Measurements from ENCODE around the gene SDR42E2. TPM values are rescaled to one million over a fixed set of nuclear protein-coding genes. Genes with fewer than 3 reads are reported as not detected.

SDR42E2 gene
- polyA plus RNA-seq, 1 donor from 2014 or later = not detected

DNA sequence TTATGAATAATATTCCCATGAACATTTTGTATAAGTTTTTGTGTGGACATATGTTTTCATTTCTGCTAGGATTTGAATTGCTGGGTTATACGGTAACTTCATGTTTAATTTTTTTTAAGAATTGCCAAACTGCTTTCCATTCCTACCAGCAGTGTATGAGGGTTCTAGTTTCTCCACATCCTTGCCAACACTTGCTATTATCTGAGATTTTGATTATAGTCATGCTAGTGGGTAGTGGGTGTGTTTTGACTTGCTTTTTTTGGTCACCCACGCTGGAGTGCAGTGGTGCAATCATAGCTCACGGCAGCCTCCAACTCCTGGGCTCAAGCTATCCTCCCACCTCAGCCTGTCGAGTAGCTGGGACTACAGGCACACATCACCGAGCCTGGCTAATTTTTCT is 40.8 kb downstream of the SDR42E2 start:
- Histone ChIP-seq H3F3A (ENCODE audit: insufficient read depth, low read length, poor library complexity, severe bottlenecking) (no peaks in the 10 kb centered on the region), H3K79me2 (replicated peaks; ENCODE audit: insufficient read depth, low read length) (no peaks in the 10 kb centered on the region), H2AFZ (ENCODE audit: low read depth, low read length) (no peak overlapping the region), H3K4me2 (ENCODE audit: low read length) (no peak overlapping the region), H3K9ac (ENCODE audit: low read length) (no peak overlapping the region), H3K27me3 (ENCODE audit: insufficient read depth, low read depth, low read length) (no peaks in the 10 kb centered on the region), H4K20me1 (ENCODE audit: insufficient read depth) (no peaks in the 10 kb centered on the region), H3K27ac (ENCODE audit: low read length) (no peak overlapping the region), H3K9me3 (ENCODE audit: low read length) (no peaks in the 10 kb centered on the region), H3K4me3 (ENCODE audit: low read length) (no peak overlapping the region), H3K36me3 (ENCODE audit: insufficient read depth, low read length) (no peaks in the 10 kb centered on the region), H3K9me2 (ENCODE audit: insufficient read depth, low read length) (no peaks in the 10 kb centered on the region)
- TF ChIP-seq MXI1 (conservative IDR thresholded peaks at IDR 0.05; ENCODE audit: poor library complexity, severe bottlenecking) = no peak
- no peak for TF ChIP-seq SMC3 (conservative IDR thresholded peaks at IDR 0.05; ENCODE audit: poor library complexity)
- TF ChIP-seq POLR2AphosphoS5 (IDR thresholded peaks at IDR 0.05) = no peak
- no peak for TF ChIP-seq EP300 (conservative IDR thresholded peaks at IDR 0.05; ENCODE audit: poor library complexity, severe bottlenecking)
- TF ChIP-seq EZH2 (IDR thresholded peaks at IDR 0.05; ENCODE audit: borderline replicate concordance, insufficient read depth, low read length, poor library complexity, severe bottlenecking) = no peak
- TF ChIP-seq, protein P1, sequence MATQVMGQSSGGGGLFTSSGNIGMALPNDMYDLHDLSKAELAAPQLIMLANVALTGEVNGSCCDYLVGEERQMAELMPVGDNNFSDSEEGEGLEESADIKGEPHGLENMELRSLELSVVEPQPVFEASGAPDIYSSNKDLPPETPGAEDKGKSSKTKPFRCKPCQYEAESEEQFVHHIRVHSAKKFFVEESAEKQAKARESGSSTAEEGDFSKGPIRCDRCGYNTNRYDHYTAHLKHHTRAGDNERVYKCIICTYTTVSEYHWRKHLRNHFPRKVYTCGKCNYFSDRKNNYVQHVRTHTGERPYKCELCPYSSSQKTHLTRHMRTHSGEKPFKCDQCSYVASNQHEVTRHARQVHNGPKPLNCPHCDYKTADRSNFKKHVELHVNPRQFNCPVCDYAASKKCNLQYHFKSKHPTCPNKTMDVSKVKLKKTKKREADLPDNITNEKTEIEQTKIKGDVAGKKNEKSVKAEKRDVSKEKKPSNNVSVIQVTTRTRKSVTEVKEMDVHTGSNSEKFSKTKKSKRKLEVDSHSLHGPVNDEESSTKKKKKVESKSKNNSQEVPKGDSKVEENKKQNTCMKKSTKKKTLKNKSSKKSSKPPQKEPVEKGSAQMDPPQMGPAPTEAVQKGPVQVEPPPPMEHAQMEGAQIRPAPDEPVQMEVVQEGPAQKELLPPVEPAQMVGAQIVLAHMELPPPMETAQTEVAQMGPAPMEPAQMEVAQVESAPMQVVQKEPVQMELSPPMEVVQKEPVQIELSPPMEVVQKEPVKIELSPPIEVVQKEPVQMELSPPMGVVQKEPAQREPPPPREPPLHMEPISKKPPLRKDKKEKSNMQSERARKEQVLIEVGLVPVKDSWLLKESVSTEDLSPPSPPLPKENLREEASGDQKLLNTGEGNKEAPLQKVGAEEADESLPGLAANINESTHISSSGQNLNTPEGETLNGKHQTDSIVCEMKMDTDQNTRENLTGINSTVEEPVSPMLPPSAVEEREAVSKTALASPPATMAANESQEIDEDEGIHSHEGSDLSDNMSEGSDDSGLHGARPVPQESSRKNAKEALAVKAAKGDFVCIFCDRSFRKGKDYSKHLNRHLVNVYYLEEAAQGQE (IDR thresholded peaks at IDR 0.05; ENCODE audit: borderline replicate concordance) = no peak

DNA sequence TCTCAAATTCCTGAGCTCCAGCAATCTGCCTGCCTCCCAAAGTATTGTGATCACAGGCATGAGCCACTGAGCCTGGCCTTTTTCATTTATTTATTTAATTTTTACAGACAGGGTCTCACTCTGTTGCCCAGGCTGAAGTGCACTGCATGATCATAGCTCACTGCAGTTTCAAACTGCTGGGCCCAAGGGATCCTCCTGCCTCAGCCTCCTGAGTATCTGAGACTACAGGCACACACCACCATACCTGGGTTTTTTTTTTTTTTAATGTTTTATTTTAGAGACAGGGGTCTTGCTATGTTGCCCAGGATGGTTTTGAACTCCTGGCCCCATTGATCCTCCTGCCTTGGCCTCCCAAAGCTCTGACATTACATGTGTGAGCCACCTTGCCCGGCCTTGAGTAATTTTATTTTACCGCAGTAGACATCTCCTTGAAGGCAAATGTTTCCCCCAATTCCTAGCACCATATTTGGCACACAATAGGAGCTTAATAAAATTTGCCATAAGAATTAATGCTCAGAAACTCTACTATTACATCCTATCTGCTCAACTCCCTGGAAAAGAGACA is 41.9 kb downstream of the SDR42E2 start:
- no peak overlapping the region for H3K4me2 ChIP-seq (ENCODE audit: low read length)
- H3K9ac ChIP-seq (ENCODE audit: low read length) = no peak overlapping the region
- no peaks in the 10 kb centered on the region for H3K9me2 ChIP-seq (ENCODE audit: insufficient read depth, low read length)
- H3K4me3 ChIP-seq (ENCODE audit: low read length) = no peak overlapping the region
- no peaks in the 10 kb centered on the region for H3K79me2 ChIP-seq (replicated peaks; ENCODE audit: insufficient read depth, low read length)
- H3K9me3 ChIP-seq (ENCODE audit: low read length) = no peaks in the 10 kb centered on the region
- H4K20me1 ChIP-seq (ENCODE audit: insufficient read depth) = no peaks in the 10 kb centered on the region
- H3K27me3 ChIP-seq (ENCODE audit: insufficient read depth, low read depth, low read length) = no peaks in the 10 kb centered on the region
- H3K36me3 ChIP-seq (ENCODE audit: insufficient read depth, low read length) = no peaks in the 10 kb centered on the region
- no peak overlapping the region for H3K27ac ChIP-seq (ENCODE audit: low read length)
- H3F3A ChIP-seq (ENCODE audit: insufficient read depth, low read length, poor library complexity, severe bottlenecking) = no peaks in the 10 kb centered on the region
- H2AFZ ChIP-seq (ENCODE audit: low read depth, low read length) = no peak overlapping the region
- TF ChIP-seq TAF1 (IDR thresholded peaks at IDR 0.05; ENCODE audit: low read depth) = no peak
- TF ChIP-seq, protein P1 (IDR thresholded peaks at IDR 0.05; ENCODE audit: borderline replicate concordance) = no peak
- TF ChIP-seq RAD21 (conservative IDR thresholded peaks at IDR 0.05) = no peak
- TF ChIP-seq, protein P2, sequence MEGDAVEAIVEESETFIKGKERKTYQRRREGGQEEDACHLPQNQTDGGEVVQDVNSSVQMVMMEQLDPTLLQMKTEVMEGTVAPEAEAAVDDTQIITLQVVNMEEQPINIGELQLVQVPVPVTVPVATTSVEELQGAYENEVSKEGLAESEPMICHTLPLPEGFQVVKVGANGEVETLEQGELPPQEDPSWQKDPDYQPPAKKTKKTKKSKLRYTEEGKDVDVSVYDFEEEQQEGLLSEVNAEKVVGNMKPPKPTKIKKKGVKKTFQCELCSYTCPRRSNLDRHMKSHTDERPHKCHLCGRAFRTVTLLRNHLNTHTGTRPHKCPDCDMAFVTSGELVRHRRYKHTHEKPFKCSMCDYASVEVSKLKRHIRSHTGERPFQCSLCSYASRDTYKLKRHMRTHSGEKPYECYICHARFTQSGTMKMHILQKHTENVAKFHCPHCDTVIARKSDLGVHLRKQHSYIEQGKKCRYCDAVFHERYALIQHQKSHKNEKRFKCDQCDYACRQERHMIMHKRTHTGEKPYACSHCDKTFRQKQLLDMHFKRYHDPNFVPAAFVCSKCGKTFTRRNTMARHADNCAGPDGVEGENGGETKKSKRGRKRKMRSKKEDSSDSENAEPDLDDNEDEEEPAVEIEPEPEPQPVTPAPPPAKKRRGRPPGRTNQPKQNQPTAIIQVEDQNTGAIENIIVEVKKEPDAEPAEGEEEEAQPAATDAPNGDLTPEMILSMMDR (IDR thresholded peaks at IDR 0.05; ENCODE audit: poor library complexity, severe bottlenecking) = no peak
- TF ChIP-seq EZH2 (IDR thresholded peaks at IDR 0.05; ENCODE audit: borderline replicate concordance, insufficient read depth, low read length, poor library complexity, severe bottlenecking) = no peak

Measured in neural cell (in vitro differentiated cells).